Panc1 (cell line): ENCODE data around the gene DFFB.

Experiments
- POLR2AphosphoS5 ChIP-seq: IDR thresholded peaks from 2 replicates; pipeline ENCODE4 v1.6.1; 2012; ENCODE audit warnings: mild to moderate bottlenecking, low read depth, low read length, moderate library complexity
- REST ChIP-seq, 2 experiments: IDR thresholded peaks; 2 replicates each; pipeline ENCODE4 v1.6.1; 2011 to 2012; ENCODE audit warnings: low read depth in 2 of 2, control low read depth in 1 of 2, low read length in 1 of 2, mild to moderate bottlenecking in 1 of 2, moderate library complexity in 1 of 2; ENCODE audit not compliant: insufficient read depth in 1 of 2
- SIN3A ChIP-seq: IDR thresholded peaks from 2 replicates; pipeline ENCODE4 v1.6.1; 2012; ENCODE audit warnings: low read depth, mild to moderate bottlenecking, low read length, moderate library complexity, borderline replicate concordance; ENCODE audit not compliant: insufficient read depth
- TF ChIP-seq, protein P1 (sequence below): fragments of 450-650 bp; IDR thresholded peaks from 2 replicates; pipeline ENCODE4 v1.5.1; 2017; ENCODE audit warnings: mild to moderate bottlenecking

DNA sequence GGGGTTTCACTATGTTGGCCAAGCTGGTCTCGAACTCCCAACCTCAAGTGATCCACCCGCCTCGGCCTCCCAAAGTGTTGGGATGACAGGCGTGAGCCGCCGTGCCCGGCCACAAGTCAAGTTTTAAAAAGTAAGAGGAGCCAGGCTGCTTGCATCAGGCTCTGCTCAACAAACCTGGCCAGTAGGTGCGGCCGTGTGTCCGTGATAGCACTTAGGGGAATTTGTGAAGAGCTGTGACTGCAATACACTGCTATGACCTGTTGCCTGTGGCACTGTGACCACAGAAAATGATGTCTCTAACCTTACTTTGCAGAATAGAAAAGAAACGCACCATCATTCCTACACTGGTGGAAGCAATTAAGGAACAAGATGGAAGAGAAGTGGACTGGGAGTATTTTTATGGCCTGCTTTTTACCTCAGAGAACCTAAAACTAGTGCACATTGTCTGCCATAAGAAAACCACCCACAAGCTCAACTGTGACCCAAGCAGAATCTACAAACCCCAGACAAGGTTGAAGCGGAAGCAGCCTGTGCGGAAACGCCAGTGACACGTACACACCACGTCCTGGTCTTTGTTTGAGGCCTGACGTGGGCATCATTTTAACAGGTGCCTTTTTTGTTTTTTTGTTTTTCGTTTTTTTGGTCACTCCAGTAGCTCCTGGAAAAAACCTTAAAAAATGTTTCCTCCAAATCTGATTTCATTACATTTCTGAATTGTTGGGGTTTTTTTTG is 26.1 kb downstream of the DFFB start:
- TF ChIP-seq, protein P1, sequence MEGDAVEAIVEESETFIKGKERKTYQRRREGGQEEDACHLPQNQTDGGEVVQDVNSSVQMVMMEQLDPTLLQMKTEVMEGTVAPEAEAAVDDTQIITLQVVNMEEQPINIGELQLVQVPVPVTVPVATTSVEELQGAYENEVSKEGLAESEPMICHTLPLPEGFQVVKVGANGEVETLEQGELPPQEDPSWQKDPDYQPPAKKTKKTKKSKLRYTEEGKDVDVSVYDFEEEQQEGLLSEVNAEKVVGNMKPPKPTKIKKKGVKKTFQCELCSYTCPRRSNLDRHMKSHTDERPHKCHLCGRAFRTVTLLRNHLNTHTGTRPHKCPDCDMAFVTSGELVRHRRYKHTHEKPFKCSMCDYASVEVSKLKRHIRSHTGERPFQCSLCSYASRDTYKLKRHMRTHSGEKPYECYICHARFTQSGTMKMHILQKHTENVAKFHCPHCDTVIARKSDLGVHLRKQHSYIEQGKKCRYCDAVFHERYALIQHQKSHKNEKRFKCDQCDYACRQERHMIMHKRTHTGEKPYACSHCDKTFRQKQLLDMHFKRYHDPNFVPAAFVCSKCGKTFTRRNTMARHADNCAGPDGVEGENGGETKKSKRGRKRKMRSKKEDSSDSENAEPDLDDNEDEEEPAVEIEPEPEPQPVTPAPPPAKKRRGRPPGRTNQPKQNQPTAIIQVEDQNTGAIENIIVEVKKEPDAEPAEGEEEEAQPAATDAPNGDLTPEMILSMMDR: no peak
- TF ChIP-seq POLR2AphosphoS5 (no peak), REST (IDR thresholded peaks at IDR 0.05; ENCODE audit: insufficient read depth in 1 of 2, low read depth in 2 of 2, low read length in 1 of 2) (no peak), SIN3A (no peak)
